Suprapubic skin (tissue), 4 donors: ENCODE measurements around the gene DNAH1.

Source experiments
- CTCF ChIP-seq, 2 donors: fragments of 200-600 bp in 1 of 2; fragments of 450-650 bp in 1 of 2; sonication (generic) in 1 of 2; IDR thresholded peaks; one replicate each; pipeline ENCODE4 v1.5.1; 2016 to 2019; ENCODE audit warnings: antibody characterized with exemption in 2 of 2, mild to moderate bottlenecking in 1 of 2, moderate library complexity in 1 of 2
- EP300 ChIP-seq: sonication (generic); formaldehyde crosslinking; IDR thresholded peaks from one replicate; pipeline ENCODE4 v1.6.1; 2017; ENCODE audit warnings: antibody characterized with exemption
- POLR2A ChIP-seq, 2 donors: fragments of 450-650 bp; IDR thresholded peaks; one replicate each; pipeline ENCODE4 v1.6.1; 2017; ENCODE audit warnings: antibody characterized with exemption in 2 of 2, mild to moderate bottlenecking in 2 of 2, moderate library complexity in 2 of 2
- POLR2AphosphoS5 ChIP-seq, 3 donors: sonication (generic); formaldehyde crosslinking; IDR thresholded peaks; one replicate each; pipeline ENCODE4 v1.6.1; 2017; ENCODE audit warnings: antibody characterized with exemption in 3 of 3

GRCh38 chr3:52422669-52423068 is 106.5 kb downstream of the DNAH1 start:
- no peak for TF ChIP-seq CTCF (IDR thresholded peaks at IDR 0.05)
- no peak for TF ChIP-seq EP300
- no peak for TF ChIP-seq POLR2A (IDR thresholded peaks at IDR 0.05)
- no peak for TF ChIP-seq POLR2AphosphoS5 (IDR thresholded peaks at IDR 0.05)
